HCT116 (cell line): ENCODE results near the gene CSNK2A2. TPM values are rescaled to one million over a fixed set of nuclear protein-coding genes. Genes with fewer than 3 reads are reported as not detected.

Experiments
- ATAC-seq: fragments of 200-7000 bp; cut with Tn5 transposase; 2 replicates; pipeline ENCODE4 v1.9.1; 2020; ENCODE audit warnings: mild to moderate bottlenecking, moderate library complexity
- BruUV-seq: library from RNA; stranded (reverse); fragments of 400-500 nt; replicated peaks from 2 replicates; lab custom pipeline; 2021; lab: Mats Ljungman, UMichigan
- CTCF ChIA-PET: fragments of 300-600 bp; sonication (Branson Sonifier 250); formaldehyde crosslinking; loops from one replicate; lab custom pipeline; 2021; ENCODE audit warnings: antibody characterized with exemption; lab: Charles Lee
- POLR2A ChIA-PET: fragments of 300-600, 350-600 bp; sonication (Branson Sonifier 250); formaldehyde crosslinking; loops from one replicate; lab custom pipeline; 2021; ENCODE audit warnings: antibody characterized with exemption; lab: Charles Lee
- RAD21 ChIA-PET, 2 experiments: fragments of 300-600 bp; sonication (Branson Sonifier 250); formaldehyde crosslinking; loops; one replicate each; lab custom pipeline; 2023; ENCODE audit warnings: low total read pairs in 2 of 2; ENCODE audit not compliant: uncharacterized antibody in 2 of 2, unreplicated experiment in 2 of 2, low non-redundant PET in 1 of 2; lab: Charles Lee
- DNase-seq: peaks from one replicate; pipeline ENCODE4 v3.0.0-alpha.2; 2010; ENCODE audit warnings: low read depth, low spot score
- H2AFZ ChIP-seq: fragments of 200-600 bp; shearing (Covaris generic), sonication (generic); 2 replicates; pipeline ENCODE4 v1.6.1; 2017; ENCODE audit warnings: low read depth, mixed run types, mixed read lengths, antibody characterized with exemption, low read length; ENCODE audit not compliant: poor library complexity, severe bottlenecking
- H3K27ac ChIP-seq: 2 replicates; pipeline ENCODE4 v1.5.1; 2012; ENCODE audit warnings: low read depth, low read length
- H3K27me3 ChIP-seq: fragments of 200-600 bp; sonication (generic); 2 replicates; pipeline ENCODE4 v1.6.1; 2016; ENCODE audit warnings: mixed run types, low read length, mixed read lengths; ENCODE audit not compliant: insufficient read depth
- H3K36me3 ChIP-seq, 2 experiments: fragments of 200-500 bp in 1 of 2; fragments of 200-600 bp in 1 of 2; sonication (Bioruptor generic) in 1 of 2; sonication (generic) in 1 of 2; 2 replicates each; pipeline versions ENCODE4 v1.5.1 to v1.6.1; 2014 to 2016; ENCODE audit warnings: low read length in 2 of 2, inconsistent platforms in 1 of 2, mixed read lengths in 1 of 2, mixed run types in 1 of 2; ENCODE audit not compliant: insufficient read depth in 2 of 2, control insufficient read depth in 1 of 2
- H3K4me1 ChIP-seq, 2 experiments: fragments of 200-600 bp in 1 of 2; sonication (generic) in 1 of 2; 2 replicates each; pipeline versions ENCODE4 v1.5.1 to v1.6.1; 2012 to 2017; ENCODE audit warnings: low read length in 2 of 2, inconsistent platforms in 1 of 2, mild to moderate bottlenecking in 1 of 2, mixed read lengths in 1 of 2, mixed run types in 1 of 2, moderate library complexity in 1 of 2; ENCODE audit not compliant: insufficient read depth in 2 of 2, control insufficient read depth in 1 of 2
- H3K4me2 ChIP-seq: fragments of 200-600 bp; sonication (generic); 2 replicates; pipeline ENCODE4 v1.6.1; 2017; ENCODE audit warnings: mixed run types, low read length, mixed read lengths
- H3K4me3 ChIP-seq, 2 experiments: fragments of 200-600 bp in 1 of 2; sonication (generic) in 1 of 2; replicated peaks in 1 of 2; 2 replicates each; pipeline ENCODE4 v1.5.1; 2011 to 2016; ENCODE audit warnings: low read length in 2 of 2, control low read depth in 1 of 2, low read depth in 1 of 2, mild to moderate bottlenecking in 1 of 2, mixed read lengths in 1 of 2, mixed run types in 1 of 2
- H3K79me2 ChIP-seq: fragments of 200-600 bp; sonication (generic); 2 replicates; pipeline ENCODE4 v1.6.1; 2017; ENCODE audit warnings: mild to moderate bottlenecking, mixed run types, low read length, moderate library complexity, mixed read lengths; ENCODE audit not compliant: insufficient read depth
- H3K9ac ChIP-seq: fragments of 200-600 bp; sonication (generic); 2 replicates; pipeline ENCODE4 v1.6.1; 2016; ENCODE audit warnings: low read length, mixed read lengths
- H3K9me2 ChIP-seq: fragments of 200-600 bp; sonication (generic), shearing (Covaris generic); 2 replicates; pipeline ENCODE4 v1.6.1; 2017; ENCODE audit warnings: mixed run types, mild to moderate bottlenecking, moderate library complexity; ENCODE audit not compliant: insufficient read depth
- H3K9me3 ChIP-seq, 2 experiments: fragments of 200-500 bp in 1 of 2; fragments of 200-600 bp in 1 of 2; sonication (Bioruptor generic) in 1 of 2; sonication (generic) in 1 of 2; 2 replicates each; pipeline ENCODE4 v1.6.1; 2014 to 2017; ENCODE audit warnings: low read length in 2 of 2, mixed read lengths in 2 of 2, inconsistent platforms in 1 of 2, low read depth in 1 of 2, mild to moderate bottlenecking in 1 of 2, mixed run types in 1 of 2, moderate library complexity in 1 of 2; ENCODE audit not compliant: control insufficient read depth in 1 of 2, insufficient read depth in 1 of 2
- H4K20me1 ChIP-seq: fragments of 200-600 bp; sonication (generic), shearing (Covaris generic); 2 replicates; pipeline ENCODE4 v1.6.1; 2017; ENCODE audit warnings: mixed run types, mild to moderate bottlenecking, moderate library complexity; ENCODE audit not compliant: insufficient read depth
- CBX3 ChIP-seq: IDR thresholded peaks from 2 replicates; pipeline ENCODE4 v1.6.1; 2012; ENCODE audit warnings: low read depth
- EGR1 ChIP-seq: IDR thresholded peaks from 2 replicates; pipeline ENCODE4 v1.6.1; 2012; ENCODE audit warnings: low read depth
- FOSL1 ChIP-seq: IDR thresholded peaks from 2 replicates; pipeline ENCODE4 v1.6.1; 2012; ENCODE audit warnings: low read depth
- POLR2AphosphoS5 ChIP-seq: IDR thresholded peaks from 2 replicates; pipeline ENCODE4 v1.6.1; 2011; ENCODE audit warnings: mild to moderate bottlenecking, low read depth, low read length, moderate library complexity
- RAD21 ChIP-seq: IDR thresholded peaks from 2 replicates; pipeline ENCODE4 v1.6.1; 2012; ENCODE audit warnings: low read depth, mild to moderate bottlenecking
- SP1 ChIP-seq: IDR thresholded peaks from 2 replicates; pipeline ENCODE4 v1.6.1; 2012; ENCODE audit warnings: low read depth
- YY1 ChIP-seq: IDR thresholded peaks from 2 replicates; pipeline ENCODE4 v1.6.1; 2011; ENCODE audit warnings: low read length, low read depth, moderate library complexity, mild to moderate bottlenecking; ENCODE audit not compliant: insufficient replicate concordance; ENCODE audit errors: extremely low read depth
- intact Hi-C: fragments of 100-400 bp; cut with micrococcal nuclease; formaldehyde crosslinking; loops from 2 replicates; pipeline ENCODE4 v1.10.0; 2022
- total RNA-seq: library from RNA; stranded (reverse); gene quantifications from one replicate; pipeline ENCODE4 v1.2.1, GENCODE V29; 2021; ENCODE audit not compliant: unreplicated experiment
- TF ChIP-seq, protein P1 (sequence below): IDR thresholded peaks from 2 replicates; pipeline ENCODE4 v1.6.1; 2012
- TF ChIP-seq, protein P2 (sequence below), 3 experiments: fragments of 200-600 bp in 1 of 3; sonication (generic) in 1 of 3; IDR thresholded peaks in 2 of 3; conservative IDR thresholded peaks in 1 of 3; 2 replicates each; pipeline ENCODE4 v1.5.1; 2012 to 2017; ENCODE audit warnings: low read depth in 2 of 3, low read length in 2 of 3, antibody characterized with exemption in 1 of 3, borderline replicate concordance in 1 of 3, control low read depth in 1 of 3, mild to moderate bottlenecking in 1 of 3, mixed read lengths in 1 of 3, mixed run types in 1 of 3, moderate library complexity in 1 of 3; ENCODE audit not compliant: insufficient read depth in 1 of 3

The CSNK2A2 gene
- total RNA-seq, 1 experiment from 2014 or later: 97.7 TPM

- peaks cover 0 to 11% of the 10 kb centered on the region in 2 experiments; a peak in 1 of 4 replicates for H3K4me1 ChIP-seq
- H4K20me1 ChIP-seq: no peaks in the 10 kb centered on the region
- H3K79me2 ChIP-seq: no peaks in the 10 kb centered on the region
- no peaks in the 10 kb centered on the region for H3K9me3 ChIP-seq
- H3K27me3 ChIP-seq: no peaks in the 10 kb centered on the region
- no peak overlapping the region for H3K27ac ChIP-seq
- H3K9ac ChIP-seq: peak overlapping the region; percentile 7; the same call in 1 of the 2 replicates
- TF ChIP-seq POLR2AphosphoS5: 0 out of 2 replicates have a peak, but pooled peaks have one; percentile 23
- no peak for TF ChIP-seq RAD21
- TF ChIP-seq SP1: peak; percentile 41; the same call in 1 of the 2 replicates
- no peak for TF ChIP-seq CBX3
- TF ChIP-seq, all 23 proteins: peak for 2
- RAD21 ChIA-PET: no interaction called here
- peak overlapping the region; percentile 25 to 29; a peak in 3 of 4 replicates for H3K4me3 ChIP-seq
- peak overlapping the region; percentile 69 for H3K4me2 ChIP-seq
- no TSS peak for BruUV-seq
- DNase-seq: peak; percentile 57
- intact Hi-C loops: no loop called here
- H3K9me2 ChIP-seq: no peaks in the 10 kb centered on the region
- ATAC-seq: peak; percentile 99
- CTCF ChIA-PET: no interaction called here
- no peaks in the 10 kb centered on the region for H3K36me3 ChIP-seq
- peak overlapping the region; percentile 91 for H2AFZ ChIP-seq
- POLR2A ChIA-PET: no interaction called here
These were observed 38.4 kb upstream of the CSNK2A2 start for GRCh38 chr16:58236231-58236690.

DNA sequence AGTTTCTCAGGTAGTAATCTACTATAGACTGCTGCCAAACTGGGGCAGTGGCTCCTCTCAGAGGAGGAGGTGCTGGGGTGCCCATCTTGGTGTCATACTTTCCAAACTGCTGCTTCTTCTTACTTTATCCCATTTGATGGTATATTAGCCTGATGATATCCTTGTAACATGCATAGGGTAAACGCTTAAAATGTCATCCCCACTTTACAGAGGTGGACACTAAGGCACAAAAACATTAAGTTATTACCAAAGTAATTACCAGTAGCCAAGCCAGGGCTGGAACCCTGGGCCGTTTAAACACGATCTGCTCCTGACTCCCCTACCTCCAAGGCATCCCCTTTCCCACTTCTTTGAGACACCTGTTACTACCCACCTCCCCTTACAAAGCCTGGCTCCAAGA is 37.8 kb upstream of the CSNK2A2 start:
- Histone ChIP-seq H3K9me2 (no peaks in the 10 kb centered on the region), H3K27ac (no peak overlapping the region), H3K4me1 (peaks cover 0 to 11% of the 10 kb centered on the region in 2 experiments; a peak in 1 of 4 replicates), H3K4me3 (no peak overlapping the region), H3K27me3 (no peaks in the 10 kb centered on the region), H3K79me2 (no peaks in the 10 kb centered on the region), H4K20me1 (no peaks in the 10 kb centered on the region), H2AFZ (peak overlapping the region; percentile 91), H3K4me2 (peak overlapping the region; percentile 69; the same call in 1 of the 2 replicates), H3K9me3 (no peaks in the 10 kb centered on the region), H3K9ac (no peak overlapping the region), H3K36me3 (no peaks in the 10 kb centered on the region)
- TF ChIP-seq YY1 (no peak), CBX3 (no peak), EGR1 (no peak), FOSL1 (no peak)
- TF ChIP-seq, protein P1, sequence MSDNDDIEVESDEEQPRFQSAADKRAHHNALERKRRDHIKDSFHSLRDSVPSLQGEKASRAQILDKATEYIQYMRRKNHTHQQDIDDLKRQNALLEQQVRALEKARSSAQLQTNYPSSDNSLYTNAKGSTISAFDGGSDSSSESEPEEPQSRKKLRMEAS: no peak
- TF ChIP-seq, protein P2, sequence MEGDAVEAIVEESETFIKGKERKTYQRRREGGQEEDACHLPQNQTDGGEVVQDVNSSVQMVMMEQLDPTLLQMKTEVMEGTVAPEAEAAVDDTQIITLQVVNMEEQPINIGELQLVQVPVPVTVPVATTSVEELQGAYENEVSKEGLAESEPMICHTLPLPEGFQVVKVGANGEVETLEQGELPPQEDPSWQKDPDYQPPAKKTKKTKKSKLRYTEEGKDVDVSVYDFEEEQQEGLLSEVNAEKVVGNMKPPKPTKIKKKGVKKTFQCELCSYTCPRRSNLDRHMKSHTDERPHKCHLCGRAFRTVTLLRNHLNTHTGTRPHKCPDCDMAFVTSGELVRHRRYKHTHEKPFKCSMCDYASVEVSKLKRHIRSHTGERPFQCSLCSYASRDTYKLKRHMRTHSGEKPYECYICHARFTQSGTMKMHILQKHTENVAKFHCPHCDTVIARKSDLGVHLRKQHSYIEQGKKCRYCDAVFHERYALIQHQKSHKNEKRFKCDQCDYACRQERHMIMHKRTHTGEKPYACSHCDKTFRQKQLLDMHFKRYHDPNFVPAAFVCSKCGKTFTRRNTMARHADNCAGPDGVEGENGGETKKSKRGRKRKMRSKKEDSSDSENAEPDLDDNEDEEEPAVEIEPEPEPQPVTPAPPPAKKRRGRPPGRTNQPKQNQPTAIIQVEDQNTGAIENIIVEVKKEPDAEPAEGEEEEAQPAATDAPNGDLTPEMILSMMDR (IDR thresholded peaks at IDR 0.05 in 2 of 3, conservative IDR thresholded peaks at IDR 0.05 in 1 of 3; ENCODE audit: borderline replicate concordance in 1 of 3, insufficient read depth in 1 of 3, low read depth in 2 of 3, low read length in 2 of 3): no peak
- CTCF ChIA-PET: no interaction called here
- no peak for ATAC-seq
- no peak for DNase-seq
- no TSS peak for BruUV-seq
- RAD21 ChIA-PET: no interaction called here
- POLR2A ChIA-PET: no interaction called here
- intact Hi-C loops: no loop called here
